HL-60 (cell line): ENCODE data around the gene CYP27B1.

Experiments used
- DNase-seq, 2 experiments: peaks; one replicate each; pipeline ENCODE4 v3.0.0-alpha.2; 2010 to 2020; ENCODE audit warnings: low read depth in 1 of 2, low spot score in 1 of 2
- H3K27ac ChIP-seq: fragments of 250-450 bp; sonication (Bioruptor Pico); replicated peaks from 2 replicates; pipeline ENCODE4 v1.5.1; 2020; ENCODE audit warnings: mild to moderate bottlenecking, moderate library complexity
- H3K27me3 ChIP-seq: fragments of 250-450 bp; sonication (Bioruptor Pico); 2 replicates; pipeline ENCODE4 v1.5.1; 2021; ENCODE audit warnings: mild to moderate bottlenecking, moderate library complexity; ENCODE audit not compliant: insufficient read depth, poor library complexity, severe bottlenecking
- H3K4me3 ChIP-seq: replicated peaks from 2 replicates; pipeline ENCODE4 v1.5.1; 2011; ENCODE audit warnings: mild to moderate bottlenecking, control low read depth, low read length; ENCODE audit not compliant: insufficient read depth
- CTCF ChIP-seq: IDR thresholded peaks from one replicate; pipeline ENCODE4 v1.5.1; 2011; ENCODE audit warnings: low read length, control low read depth, inconsistent platforms; ENCODE audit not compliant: insufficient read depth
- GABPA ChIP-seq: IDR thresholded peaks from 2 replicates; pipeline ENCODE4 v1.6.1; 2012; ENCODE audit warnings: low read depth
- POLR2AphosphoS5 ChIP-seq: IDR thresholded peaks from 2 replicates; pipeline ENCODE4 v1.6.1; 2012; ENCODE audit warnings: low read depth
- SPI1 ChIP-seq: IDR thresholded peaks from 2 replicates; pipeline ENCODE4 v1.6.1; 2012; ENCODE audit warnings: low read depth, mild to moderate bottlenecking, borderline replicate concordance
- TF ChIP-seq, protein P1 (sequence below): IDR thresholded peaks from 2 replicates; pipeline ENCODE4 v1.6.1; 2012; ENCODE audit warnings: low read depth; ENCODE audit not compliant: insufficient replicate concordance

The CYP27B1 gene

GRCh38 chr12:57760347-57760982 lies 6.4 kb downstream of the CYP27B1 start:
- TF ChIP-seq, protein P1, sequence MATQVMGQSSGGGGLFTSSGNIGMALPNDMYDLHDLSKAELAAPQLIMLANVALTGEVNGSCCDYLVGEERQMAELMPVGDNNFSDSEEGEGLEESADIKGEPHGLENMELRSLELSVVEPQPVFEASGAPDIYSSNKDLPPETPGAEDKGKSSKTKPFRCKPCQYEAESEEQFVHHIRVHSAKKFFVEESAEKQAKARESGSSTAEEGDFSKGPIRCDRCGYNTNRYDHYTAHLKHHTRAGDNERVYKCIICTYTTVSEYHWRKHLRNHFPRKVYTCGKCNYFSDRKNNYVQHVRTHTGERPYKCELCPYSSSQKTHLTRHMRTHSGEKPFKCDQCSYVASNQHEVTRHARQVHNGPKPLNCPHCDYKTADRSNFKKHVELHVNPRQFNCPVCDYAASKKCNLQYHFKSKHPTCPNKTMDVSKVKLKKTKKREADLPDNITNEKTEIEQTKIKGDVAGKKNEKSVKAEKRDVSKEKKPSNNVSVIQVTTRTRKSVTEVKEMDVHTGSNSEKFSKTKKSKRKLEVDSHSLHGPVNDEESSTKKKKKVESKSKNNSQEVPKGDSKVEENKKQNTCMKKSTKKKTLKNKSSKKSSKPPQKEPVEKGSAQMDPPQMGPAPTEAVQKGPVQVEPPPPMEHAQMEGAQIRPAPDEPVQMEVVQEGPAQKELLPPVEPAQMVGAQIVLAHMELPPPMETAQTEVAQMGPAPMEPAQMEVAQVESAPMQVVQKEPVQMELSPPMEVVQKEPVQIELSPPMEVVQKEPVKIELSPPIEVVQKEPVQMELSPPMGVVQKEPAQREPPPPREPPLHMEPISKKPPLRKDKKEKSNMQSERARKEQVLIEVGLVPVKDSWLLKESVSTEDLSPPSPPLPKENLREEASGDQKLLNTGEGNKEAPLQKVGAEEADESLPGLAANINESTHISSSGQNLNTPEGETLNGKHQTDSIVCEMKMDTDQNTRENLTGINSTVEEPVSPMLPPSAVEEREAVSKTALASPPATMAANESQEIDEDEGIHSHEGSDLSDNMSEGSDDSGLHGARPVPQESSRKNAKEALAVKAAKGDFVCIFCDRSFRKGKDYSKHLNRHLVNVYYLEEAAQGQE, result peak; percentile 94
- no peak for TF ChIP-seq GABPA
- Histone ChIP-seq H3K4me3 (no peak overlapping the region), H3K27ac (no peak overlapping the region), H3K27me3 (peaks cover 15% of the 10 kb centered on the region)
- DNase-seq, result no peak

GRCh38 chr12:57759360-57759980 lies 7.4 kb downstream of the CYP27B1 start:
- Histone ChIP-seq H3K27me3 (peaks cover 5% of the 10 kb centered on the region), H3K27ac (no peak overlapping the region), H3K4me3 (no peak overlapping the region)
- TF ChIP-seq GABPA (no peak), CTCF (peak; percentile 22)
- DNase-seq, result no peak

DNA sequence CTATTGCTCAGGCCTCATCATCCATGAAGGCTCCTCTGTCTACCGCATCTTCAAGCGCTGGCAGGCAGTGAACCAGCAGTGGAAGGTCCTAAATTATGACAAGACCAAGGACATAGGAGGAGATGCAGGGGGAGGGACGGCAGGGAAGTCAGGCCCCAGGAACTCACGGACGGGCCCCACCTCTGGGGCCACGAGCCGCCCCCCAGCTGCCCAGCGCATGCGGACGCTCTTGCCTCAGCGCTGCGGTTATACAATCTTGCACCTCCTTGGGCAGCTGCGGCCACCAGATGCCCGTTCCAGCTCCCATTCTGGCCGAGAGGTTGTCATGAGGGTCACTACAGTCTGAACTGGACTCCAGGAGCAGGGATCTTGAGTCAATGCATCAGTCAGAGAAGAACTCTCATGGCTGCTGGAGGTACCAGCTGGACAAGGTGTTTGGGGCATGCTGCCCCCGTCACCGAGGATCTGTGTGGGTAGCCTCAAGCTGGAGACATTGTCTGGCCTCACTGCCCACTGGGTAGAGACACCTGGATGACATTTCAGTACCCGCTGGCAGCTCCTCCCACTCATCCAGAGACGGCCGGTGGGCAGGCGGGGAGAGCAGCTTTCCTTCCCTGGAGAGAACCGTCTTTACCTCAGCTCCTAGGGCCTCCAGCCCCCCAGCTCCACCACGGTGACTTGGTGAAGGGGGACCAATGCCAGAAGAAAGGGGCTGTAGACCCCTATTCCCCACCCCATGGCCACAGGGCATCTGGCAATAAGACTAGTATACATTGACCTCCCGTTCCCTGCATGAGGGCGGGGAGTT lies 8.1 kb downstream of the CYP27B1 start:
- no peak for DNase-seq
- peaks cover 3% of the 10 kb centered on the region for H3K27me3 ChIP-seq
- no peak overlapping the region for H3K27ac ChIP-seq
- TF ChIP-seq SPI1, result no peak
- no peak for TF ChIP-seq POLR2AphosphoS5
- TF ChIP-seq CTCF, result no peak
- TF ChIP-seq GABPA, result no peak
- TF ChIP-seq, protein P1, result no peak
- no peak overlapping the region for H3K4me3 ChIP-seq

- Histone ChIP-seq H3K27me3 (peaks cover 3% of the 10 kb centered on the region), H3K27ac (no peak overlapping the region)
- TF ChIP-seq CTCF (no peak), SPI1 (no peak), POLR2AphosphoS5 (no peak), GABPA (no peak)
- TF ChIP-seq, protein P1, result no peak
Measured at GRCh38 chr12:57757771-57758170, 9.1 kb downstream of the CYP27B1 start.

More at GRCh38 chr12:57757771-57758170, 9.1 kb downstream of the CYP27B1 start:
- no peak for DNase-seq
- no peak overlapping the region for H3K4me3 ChIP-seq
